HG03521 (cell line): ENCODE measurements around the gene YIF1A.
"Not testable (repeated sequence)": the region's sequence is repeated elsewhere in the genome, so short reads cannot be mapped to it uniquely, and the experiment has no call there.

Experiments
- ATAC-seq: cut with Tn5 transposase; IDR thresholded peaks from one replicate; pipeline ENCODE4 v1.9.1; 2021; ENCODE audit warnings: mild to moderate bottlenecking, moderate library complexity; ENCODE audit not compliant: unreplicated experiment

YIF1A gene

DNA sequence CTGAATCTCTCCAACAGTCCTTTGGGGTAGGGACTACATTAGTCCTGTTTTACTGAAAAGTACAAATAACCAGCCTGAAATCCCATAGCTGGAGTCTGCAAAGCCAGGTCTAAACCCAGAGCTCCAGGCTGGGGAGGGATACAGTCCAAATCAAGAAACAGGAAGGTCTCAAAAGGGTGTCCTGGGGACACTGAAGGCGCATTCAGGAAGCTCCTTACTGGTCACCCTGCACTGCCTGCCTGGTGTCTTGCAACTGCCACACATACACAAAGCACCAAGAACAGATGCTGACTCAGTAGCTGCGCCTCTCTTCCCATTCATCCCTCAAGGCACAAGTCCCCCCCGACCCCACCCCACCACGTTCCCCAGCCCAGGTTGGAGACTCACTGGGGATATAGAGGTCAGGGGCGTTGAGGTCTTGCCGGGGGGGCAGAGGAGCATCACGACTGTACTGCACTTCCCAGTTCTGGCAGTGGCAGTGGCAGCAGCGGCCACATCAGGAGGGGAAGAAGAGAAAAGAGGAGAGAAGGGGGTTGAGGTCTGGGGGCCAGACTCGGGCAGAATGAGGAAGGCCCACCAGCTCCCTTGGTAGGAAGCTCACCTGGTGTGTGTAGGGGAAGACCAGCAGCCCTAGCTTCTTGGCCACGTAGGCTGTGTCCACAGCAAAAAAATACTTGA is 1.6 kb downstream of the YIF1A start:
- ATAC-seq: no peak

DNA sequence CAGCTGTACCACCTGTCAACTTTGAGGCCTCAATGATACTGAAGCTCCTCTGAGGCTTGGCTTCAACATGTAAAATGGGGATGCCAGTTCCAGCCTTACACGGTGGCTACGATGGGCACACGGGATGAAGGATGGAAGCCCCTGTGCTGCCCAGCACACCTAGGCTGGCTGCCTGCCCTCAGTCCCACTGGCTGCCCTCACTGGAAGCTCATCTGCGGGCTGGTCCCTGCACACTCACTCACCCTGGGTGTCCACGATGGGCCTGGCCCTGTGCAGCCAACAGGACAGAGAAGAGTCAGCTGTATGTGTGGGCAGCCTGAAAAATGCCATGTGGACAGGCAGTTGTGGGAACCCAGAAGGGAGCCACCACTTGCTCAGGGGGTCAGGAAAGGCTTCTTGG is 2.2 kb downstream of the YIF1A start:
- ATAC-seq: no peak

DNA sequence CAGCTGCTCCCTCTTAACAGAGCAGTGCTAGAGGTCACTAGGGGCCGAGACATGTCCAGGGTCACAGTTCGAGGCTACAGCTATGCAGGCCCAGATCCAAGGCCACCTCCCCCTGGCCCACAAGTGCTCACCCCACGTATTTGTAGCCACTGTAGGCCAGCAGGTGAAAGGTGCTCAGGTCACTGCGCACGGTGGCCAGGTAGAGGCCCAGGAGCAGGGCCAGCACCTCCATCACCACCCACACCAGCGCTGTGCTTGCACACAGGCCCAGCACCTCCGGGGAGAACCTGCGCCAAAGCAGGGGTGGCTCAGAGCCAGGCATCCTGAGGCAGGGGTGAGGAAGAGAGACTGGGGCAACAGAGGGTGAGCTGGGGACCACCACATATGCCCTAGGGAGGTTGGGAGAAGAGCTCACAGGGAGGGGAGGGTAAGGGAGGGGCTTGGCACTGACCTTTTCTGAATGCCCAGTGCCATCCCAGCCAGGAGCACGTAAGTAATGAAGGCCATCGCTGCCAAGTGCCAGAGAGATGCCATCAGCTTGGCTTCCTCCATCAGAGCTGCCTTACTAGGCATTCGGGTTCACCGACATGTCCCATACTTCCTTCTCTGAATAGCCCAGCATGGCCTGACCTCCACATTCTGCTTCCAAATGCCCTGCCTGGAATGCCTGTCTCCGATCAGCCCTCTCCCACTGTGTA is 3.5 kb downstream of the YIF1A start:
- no peak for ATAC-seq

DNA sequence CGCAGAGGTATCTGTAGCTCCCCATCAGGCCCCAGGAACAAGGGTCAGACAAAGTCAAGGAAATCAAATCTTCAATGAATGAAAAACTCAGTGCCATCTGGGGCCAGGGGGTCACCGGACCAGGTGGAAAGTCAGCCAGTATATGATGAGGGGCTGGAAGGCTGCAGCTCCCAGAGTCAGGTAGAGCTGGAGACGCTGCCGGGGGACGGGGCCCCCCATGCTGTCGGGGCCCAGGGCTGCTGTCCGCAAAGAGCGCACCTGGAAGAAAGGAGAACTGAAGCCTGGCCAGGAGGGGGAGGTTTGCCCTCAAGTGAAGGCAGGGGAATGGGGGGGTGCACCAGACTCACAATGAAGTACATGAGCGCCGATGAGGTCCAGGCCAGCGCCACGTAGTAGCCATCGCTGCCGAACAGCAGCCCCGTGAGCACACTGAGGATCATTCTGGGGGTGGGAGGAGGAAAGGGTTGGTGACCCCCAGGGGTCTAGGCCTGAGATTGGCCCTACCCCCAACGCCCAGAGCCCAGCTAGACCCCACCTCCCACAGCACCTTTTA is 4.3 kb downstream of the YIF1A start:
- no peak for ATAC-seq

DNA sequence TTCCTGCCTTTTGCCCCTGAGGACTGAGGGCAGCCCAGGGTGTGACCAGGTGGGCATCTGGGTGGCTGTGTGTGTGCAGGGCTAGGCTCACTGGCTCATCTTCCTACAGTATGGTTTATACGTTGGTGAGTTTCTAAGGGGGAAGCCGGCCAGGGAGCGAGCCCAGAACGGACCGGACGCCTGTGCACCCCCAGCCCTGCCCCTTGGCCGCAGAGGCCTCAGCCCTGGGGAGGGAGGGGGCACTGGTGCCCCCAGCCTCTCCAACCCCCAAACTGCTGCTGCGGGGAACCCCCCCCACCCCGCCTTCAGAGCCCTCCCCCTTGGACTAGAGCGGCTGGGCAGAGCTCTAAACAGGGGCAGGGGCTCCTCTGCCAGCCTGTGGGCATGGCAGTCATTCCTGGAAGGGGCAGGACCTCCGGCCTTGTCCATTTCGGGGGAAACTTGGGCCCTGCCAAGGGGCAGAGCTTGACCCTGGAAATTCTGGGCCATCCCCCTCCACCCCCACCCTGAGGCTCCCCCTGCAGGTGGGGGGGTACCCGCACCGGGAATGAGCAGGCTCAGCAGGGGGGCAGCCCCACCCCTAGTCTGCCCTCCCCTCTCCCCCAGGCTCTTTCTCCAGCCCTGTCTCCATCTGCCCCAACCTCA is 5.4 kb downstream of the YIF1A start:
- ATAC-seq: no peak

DNA sequence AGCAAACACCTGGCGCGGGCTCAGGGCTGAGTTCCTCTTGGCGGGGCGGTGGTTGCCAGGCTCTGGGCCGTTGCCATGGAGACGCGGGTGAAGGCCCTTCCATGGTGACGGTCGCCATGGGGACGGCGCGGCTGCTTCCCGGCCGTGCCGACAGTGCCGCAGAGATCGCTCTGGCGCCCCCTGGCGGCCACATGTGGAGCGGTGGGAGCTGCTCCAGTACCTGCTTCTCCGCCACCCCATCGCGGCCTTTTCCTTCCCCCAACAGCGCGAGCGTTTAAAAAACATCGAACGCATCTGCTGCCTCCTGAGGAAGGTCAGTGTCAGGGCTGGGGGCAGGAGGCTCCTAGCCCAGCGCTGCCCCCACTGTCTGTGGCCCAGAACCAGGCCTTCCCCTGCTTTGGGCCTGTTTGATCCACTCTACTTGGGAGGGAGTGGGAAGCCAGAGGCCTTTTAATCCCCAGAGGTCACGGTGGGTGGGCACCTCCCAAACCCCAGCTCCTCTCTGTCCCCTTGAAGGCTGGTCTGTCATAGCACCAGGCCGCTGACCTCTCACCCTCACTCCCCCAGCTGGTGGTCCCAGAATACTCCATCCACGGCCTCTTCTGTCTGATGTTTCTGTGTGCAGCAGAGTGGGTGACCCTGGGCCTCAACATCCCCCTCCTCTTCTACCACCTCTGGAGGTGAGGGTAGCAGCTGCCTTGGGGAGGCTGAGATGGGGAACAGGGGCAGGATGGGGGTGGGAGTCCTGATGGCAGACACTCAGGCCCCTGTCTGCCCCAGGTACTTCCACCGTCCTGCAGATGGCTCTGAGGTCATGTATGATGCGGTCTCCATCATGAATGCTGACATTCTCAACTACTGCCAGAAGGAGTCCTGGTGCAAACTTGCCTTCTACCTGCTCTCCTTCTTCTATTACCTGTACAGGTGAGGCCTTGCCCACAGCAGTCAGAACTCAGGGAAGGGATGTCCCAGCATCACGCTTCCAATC is 6.2 kb downstream of the YIF1A start:
- ATAC-seq: peak; percentile 72

DNA sequence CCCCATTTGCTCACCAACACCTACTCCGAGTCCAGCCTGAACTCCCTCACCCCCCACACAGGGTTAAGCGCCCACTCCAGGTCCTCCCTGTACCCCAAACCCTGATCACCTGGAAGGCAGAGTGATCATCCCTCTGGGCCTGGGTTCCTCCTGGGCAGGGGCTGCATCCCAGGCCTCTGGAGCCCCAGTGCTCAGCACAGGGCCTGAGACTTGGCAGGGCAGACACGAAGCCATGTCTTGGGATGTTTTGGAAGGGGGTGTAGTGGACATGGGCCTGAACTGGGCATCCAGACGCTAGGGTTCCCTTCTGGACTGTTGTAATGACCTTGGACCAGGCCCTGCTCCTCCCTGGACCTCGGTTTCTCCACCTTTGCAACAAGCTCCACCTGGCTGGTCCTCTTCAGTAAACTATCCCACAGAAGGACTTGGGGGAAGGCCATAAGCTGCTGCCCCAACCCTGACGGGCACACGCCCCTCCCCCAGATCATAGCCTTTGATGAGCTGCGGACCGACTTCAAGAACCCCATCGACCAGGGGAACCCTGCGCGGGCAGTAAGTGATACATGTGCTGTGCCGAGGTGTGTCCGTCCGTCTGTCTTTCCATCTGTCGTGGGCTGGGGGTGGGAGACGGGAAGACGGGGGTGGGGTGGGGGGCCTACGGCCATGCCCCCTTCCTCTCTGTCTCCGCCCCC is 7.0 kb downstream of the YIF1A start:
- no peak for ATAC-seq

DNA sequence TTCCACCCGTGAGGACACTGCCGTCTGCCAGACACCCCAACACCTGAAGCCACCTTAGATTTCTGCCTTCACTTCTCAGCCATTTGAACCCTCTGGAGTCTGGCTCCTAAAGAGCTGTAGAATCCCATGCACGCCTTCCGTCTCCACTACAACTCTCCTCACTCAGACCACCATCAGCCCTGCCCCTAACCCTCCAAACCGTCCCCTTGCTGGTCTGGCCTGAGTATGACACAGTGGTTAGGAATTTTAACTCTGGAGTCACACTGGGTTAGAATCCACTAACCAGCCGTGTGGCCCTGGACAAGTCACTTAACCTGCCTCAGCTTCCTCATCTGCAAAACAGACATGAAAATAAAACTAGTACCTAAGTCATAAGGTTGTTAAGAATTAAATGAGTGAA is 7.9 kb downstream of the YIF1A start:
- ATAC-seq: no peak

DNA sequence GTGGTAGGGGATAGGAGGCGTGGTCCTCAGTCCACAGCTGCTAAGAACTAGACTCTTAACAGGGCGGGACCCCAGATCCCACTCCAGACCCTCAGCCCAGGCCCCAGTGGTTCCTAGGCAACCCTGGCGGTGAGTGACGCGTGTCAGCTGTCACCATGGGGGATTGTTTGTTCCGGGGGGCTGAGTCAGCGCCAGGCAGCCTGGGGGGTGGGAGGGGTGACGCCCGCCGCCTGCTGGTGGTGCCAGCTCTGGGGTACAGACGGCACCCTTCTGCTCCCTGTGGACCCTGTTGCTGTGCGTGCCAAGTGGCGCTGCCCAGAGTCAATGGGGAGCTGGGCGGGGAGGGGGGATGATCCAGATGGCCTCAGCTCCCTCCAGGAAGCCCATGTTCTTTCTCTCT is 8.5 kb downstream of the YIF1A start:
- no peak for ATAC-seq

DNA sequence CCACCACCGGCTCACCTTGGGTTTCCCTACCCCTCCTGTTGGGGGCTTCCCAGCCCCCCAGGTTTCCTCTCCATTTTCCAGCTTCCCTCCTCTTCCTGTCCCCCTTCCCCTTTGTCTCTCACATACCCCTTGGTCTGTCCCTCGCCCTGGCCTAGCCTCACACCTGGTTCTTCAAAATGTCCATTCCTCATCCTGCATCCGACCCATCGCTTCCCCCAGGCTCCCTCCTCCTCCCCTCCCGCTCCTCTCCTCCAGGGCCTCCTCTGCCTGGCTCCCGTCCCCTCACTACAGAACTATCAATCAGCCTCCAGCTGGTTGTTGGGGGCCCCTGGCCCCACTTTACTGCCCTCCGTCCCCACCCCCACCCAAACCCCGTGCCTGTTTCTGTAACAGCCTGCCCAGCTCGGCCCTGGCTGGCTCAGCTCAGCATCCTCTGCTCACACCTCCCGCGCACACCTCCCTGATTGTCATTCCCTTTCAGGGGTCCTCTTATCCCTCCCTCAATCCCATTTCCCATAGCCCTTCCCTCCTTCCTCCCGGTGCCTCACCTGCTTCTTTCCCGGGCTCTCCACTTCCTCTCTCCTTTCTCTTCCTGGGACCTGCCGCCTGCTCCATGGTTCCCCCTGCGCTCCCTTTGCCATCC is 9.7 kb downstream of the YIF1A start:
- no peak for ATAC-seq

DNA sequence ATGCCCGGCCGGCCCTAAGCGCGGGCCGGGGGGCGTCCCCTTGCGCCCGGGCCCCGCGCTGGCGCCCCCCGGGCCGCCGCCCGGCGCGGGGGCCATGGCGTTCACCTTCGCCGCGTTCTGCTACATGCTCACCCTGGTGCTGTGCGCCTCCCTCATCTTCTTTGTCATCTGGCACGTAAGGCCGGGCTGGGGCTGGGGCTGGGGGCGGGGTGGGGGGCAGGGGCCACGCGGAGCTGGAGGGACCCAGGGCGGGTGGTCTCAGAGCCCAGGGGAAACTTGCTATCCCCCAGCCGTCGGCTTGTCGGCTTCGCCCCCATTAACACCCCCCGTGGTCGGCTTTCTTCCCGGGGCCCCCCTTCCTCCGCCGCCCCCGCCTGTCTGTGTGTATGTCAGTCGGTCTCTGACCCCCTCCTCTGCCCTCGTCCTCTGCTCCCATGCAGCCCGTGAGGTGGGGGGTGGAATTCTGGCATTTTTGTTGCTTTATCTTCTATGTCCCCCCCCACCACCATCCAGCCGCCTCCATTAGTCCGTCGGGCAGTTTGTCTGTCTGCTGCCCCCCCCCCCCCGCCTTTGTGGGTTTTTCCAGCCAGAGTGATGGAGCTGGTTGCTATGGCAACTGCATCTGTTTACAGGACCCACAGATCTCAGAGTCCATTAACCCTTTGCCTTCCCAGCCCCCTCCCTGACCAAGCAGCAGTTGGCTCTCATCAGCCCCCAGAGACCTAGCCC is 10.4 kb downstream of the YIF1A start:
- no peak for ATAC-seq

DNA sequence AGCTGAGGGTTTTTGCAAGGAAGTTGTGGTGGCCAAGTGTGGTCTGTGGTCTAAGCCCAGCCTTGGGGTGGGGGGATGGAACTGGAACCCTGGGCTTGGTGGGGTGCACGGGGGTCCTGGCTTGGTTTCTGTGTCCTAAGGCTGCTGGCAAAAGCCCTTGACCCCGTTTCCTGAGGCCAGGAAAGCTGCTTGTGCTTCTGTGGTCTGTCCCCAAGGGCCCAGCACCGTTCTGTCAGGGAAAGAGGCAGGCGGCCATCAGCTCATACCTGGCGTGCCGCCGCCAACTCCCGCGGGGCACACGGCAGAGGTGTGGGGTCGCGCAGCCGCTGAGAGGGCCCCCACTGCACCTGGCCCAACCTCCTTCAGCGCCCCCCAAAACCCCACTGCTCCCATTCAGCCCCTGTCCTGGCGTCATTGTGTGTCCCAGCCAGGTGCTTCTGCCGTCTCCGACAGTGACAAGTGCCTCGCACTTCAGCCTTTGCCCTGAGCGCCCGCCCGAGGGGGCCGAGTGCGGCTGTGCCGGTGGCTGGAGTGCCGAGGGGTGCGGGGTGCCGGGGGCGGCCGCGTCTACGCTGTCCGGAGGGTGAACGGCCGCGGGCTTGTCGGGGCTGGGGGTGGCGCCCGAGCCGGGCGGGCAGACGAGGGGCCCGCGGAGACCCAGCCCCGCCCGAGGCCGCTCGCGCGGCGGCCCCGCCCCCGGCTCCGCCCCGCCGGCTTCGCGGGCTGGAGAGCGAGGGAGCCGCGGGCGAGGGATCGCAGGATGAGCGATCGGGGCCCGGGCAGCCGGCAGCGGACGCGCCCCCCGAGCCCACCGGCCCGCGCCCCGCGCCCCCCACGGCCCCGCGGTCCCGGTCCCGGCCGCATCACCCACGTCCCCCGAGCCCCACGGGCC is 11.2 kb downstream of the YIF1A start, which contains the start of gene CNIH2:
Gene CNIH2 (plus strand): TSS at position 705 of the 892 bp plus-strand sequence. CDS start 282 bp downstream, outside the sequence.
- no peak for ATAC-seq

DNA sequence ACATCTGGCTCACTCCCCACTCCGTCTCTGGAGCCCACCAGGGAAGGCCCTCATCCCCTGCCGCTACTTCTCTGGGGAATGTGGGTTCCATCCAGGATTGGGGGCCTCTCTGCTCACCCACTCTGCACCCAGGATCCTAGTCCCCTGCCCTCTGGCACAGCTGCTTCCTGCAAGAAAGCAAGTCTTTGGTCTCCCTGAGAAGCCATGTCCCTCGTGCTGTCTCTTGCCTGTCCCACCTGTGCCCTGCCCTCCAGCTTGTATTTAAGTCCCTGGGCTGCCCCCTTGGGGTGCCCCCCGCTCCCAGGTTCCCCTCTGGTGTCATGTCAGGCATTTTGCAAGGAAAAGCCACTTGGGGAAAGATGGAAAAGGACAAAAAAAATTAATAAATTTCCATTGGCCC is 11.9 kb downstream of the YIF1A start:
- not testable (repeated sequence) for ATAC-seq

DNA sequence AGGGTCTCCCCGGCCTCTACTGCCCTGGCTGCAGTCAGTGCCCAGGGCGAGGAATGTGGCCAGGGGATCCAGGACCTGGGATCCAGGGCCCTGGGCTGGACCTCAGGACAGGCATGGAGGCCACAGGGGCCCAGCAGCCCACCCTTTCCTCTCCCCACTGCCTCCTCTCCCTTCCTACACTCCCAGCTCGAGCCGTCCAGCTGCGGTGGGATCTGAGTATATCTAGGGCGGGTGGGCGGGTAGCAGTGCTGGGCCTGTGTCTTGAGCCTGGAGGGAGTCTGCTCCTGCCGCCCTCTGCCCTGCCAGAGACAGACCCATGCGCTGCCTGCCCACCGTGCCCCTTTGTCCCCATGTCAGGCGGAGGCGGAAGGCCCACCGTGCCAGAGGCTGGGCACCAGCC is 12.3 kb downstream of the YIF1A start:
- ATAC-seq: not testable (repeated sequence)

DNA sequence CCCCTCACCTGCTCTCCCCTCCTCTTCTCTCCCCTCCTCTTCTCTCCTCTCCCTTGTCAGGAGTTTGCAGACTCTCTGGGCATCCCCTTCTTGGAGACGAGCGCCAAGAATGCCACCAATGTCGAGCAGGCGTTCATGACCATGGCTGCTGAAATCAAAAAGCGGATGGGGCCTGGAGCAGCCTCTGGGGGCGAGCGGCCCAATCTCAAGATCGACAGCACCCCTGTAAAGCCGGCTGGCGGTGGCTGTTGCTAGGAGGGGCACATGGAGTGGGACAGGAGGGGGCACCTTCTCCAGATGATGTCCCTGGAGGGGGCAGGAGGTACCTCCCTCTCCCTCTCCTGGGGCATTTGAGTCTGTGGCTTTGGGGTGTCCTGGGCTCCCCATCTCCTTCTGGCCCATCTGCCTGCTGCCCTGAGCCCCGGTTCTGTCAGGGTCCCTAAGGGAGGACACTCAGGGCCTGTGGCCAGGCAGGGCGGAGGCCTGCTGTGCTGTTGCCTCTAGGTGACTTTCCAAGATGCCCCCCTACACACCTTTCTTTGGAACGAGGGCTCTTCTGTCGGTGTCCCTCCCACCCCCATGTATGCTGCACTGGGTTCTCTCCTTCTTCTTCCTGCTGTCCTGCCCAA is 12.8 kb downstream of the YIF1A start:
- no peak for ATAC-seq

DNA sequence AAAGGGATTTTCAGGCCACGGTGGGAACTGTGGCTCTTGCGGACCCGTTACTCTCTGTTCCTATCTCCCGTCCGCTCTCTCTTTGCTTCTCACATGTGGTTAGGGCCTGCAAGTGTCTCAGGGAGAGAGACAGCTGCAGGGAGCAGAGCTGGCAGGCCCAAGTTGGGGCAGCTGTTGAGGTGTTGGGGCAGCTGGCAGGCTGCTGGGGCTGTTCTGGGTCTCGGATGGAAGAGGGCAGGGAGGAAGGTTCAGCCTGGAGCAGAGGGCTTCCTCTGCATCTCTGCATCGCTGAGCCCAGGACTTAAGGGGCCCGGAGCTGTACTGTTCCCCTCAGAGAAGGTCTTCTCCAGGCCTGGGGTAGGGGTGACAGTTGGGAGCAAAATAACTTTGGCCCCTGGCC is 13.5 kb downstream of the YIF1A start:
- ATAC-seq: no peak

DNA sequence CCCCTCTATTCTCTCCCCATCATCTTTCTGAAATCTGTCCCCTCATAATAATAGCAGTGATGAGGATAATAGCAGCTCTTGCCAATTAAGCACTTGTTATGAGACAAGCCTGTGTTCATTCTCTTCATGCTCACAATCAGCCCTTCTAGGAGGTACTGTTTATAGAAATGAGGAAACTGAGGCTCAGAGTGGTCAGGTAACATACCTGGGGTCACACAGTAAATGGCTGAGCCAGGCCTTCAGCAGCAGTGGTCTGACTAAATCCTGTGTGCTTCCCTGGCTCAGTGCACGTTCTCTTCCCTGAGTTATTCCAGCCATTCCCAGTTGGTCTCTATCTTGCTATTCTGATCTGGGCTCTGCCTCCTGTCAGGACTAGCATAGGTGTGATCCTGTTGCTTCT is 14.7 kb downstream of the YIF1A start:
- ATAC-seq: no peak
